Heart left ventricle (tissue), 16 donors: Measurements from ENCODE around the gene C2CD3. TPM values are rescaled to one million over a fixed set of nuclear protein-coding genes. Genes with fewer than 3 reads are reported as not detected.

ENCODE experiments used
- ATAC-seq, 4 donors: fragments of 200-7000 bp; cut with Tn5 transposase; one replicate each; pipeline ENCODE4 v1.9.1; 2020 to 2022; ENCODE audit warnings: moderate library complexity in 4 of 4, mild to moderate bottlenecking in 3 of 4, moderate number of reproducible peaks in 1 of 4
- DNase-seq, 5 donors: peaks; one replicate each; pipeline ENCODE4 v3.0.0-alpha.2; 2020
- H3K27ac ChIP-seq, 12 donors: fragments of 200-600 bp; sonication (generic) in 4 of 12; one replicate each; pipeline versions ENCODE4 v1.5.0 to v1.8.0; 2016 to 2022; ENCODE audit warnings: mild to moderate bottlenecking in 2 of 12
- H3K27me3 ChIP-seq, 9 donors: fragments of 200-600 bp; sonication (generic) in 2 of 9; one replicate each; pipeline versions ENCODE4 v1.5.1 to v1.8.0; 2016 to 2022; ENCODE audit warnings: mild to moderate bottlenecking in 3 of 9
- H3K36me3 ChIP-seq, 9 donors: fragments of 200-600 bp; sonication (generic) in 2 of 9; one replicate each; pipeline versions ENCODE4 v1.5.0 to v1.8.0; 2018 to 2022; ENCODE audit warnings: mild to moderate bottlenecking in 2 of 9
- H3K4me1 ChIP-seq, 12 donors: fragments of 200-600 bp; sonication (generic) in 4 of 12; one replicate each; pipeline versions ENCODE4 v1.5.0 to v1.8.0; 2016 to 2022; ENCODE audit warnings: mild to moderate bottlenecking in 3 of 12
- H3K4me3 ChIP-seq, 12 donors: fragments of 200-600 bp; sonication (generic) in 4 of 12; one replicate each; pipeline versions ENCODE4 v1.5.0 to v1.8.0; 2017 to 2022; ENCODE audit warnings: mild to moderate bottlenecking in 9 of 12, moderate library complexity in 4 of 12
- H3K9me3 ChIP-seq, 12 donors: fragments of 200-600 bp; sonication (generic) in 4 of 12; one replicate each; pipeline versions ENCODE4 v1.5.0 to v1.8.0; 2016 to 2022; ENCODE audit warnings: mild to moderate bottlenecking in 1 of 12
- CTCF ChIP-seq, 12 donors: fragments of 200-600 bp; sonication (generic) in 4 of 12; IDR thresholded peaks; one replicate each; pipeline versions ENCODE4 v1.5.0 to v1.8.0; 2018 to 2022; ENCODE audit warnings: antibody characterized with exemption in 12 of 12, mild to moderate bottlenecking in 5 of 12
- POLR2A ChIP-seq, 2 donors: fragments of 450-650 bp; IDR thresholded peaks; one replicate each; pipeline ENCODE4 v1.6.1; 2017; ENCODE audit warnings: antibody characterized with exemption in 2 of 2, mild to moderate bottlenecking in 2 of 2, moderate library complexity in 2 of 2
- WGBS, 4 donors: extraction: QIAGEN DNeasy Blood & Tissue Kit in 2 of 4; methylation state at CpG; one replicate each; pipeline versions ENCODE4 v1.1.5 to v1.1.7; 2013 to 2018; 5-methylcytosine and 5-hydroxymethylcytosine counted together
- intact Hi-C, 10 donors: fragments of 100-400 bp; cut with DNase I; formaldehyde crosslinking; loops; one replicate each; pipeline versions ENCODE4 v1.11.1 to v1.14.2; 2022
- polyA plus RNA-seq, 2 donors: library from polyadenylated mRNA; stranded (reverse); fragments of 200-250 nt; gene quantifications; one replicate each; pipeline ENCODE4 v1.2.3, GENCODE V29; 2013
- total RNA-seq, 9 donors: library from RNA; depleted of rRNA in 2 of 9; stranded (reverse); fragments of >200 nt in 2 of 9; fragmentation: NEBNext Ultra II Directional in 3 of 9; extraction: Animal tissue kit (Norgen Biotek cat#: 25700) in 3 of 9; gene quantifications; one replicate each; pipeline versions ENCODE4 v1.1.0 to v1.2.4, GENCODE V29; 2016 to 2023
- donor health status: ischemic (EF 13 %, LVEDD 7.1; RV severe dilation, severe dysfunction).
- donor health status: healthy with polysubstance abuse.
- donor health status: DM: no; HTN: yes; CAD: no.
- donor health status: DM: no; HTN: no; CAD: no.
- donor health status: ischemic (EF 25% LVEDD 6.9; RV normal size, moderate dysfunction).
- donor health status: ischemic (EF 25% LVEDD 5.7; RV mildly dilated, moderate dysfunction).
- donor health status: healthy.
- donor health status: DM: yes; HTN: yes; CAD: no.
- donor health status: ischemic (EF 35%, LVEDD 5.7; RV mildly dilated, moderate dysfunction).
- donor health status: nonischemic (EF 11% LVEDD 7.7; RV severe dilation, severe dysfunction).
- donor health status: DM: yes; HTN: yes; CAD: no.
- donor health status: PGD.
- donor health status: ischemic (EF 29% LVEDD 5.4; RV normal size, mild dysfunction).
- donor health status: nonischemic (EF 23%, LVEDD 6.1; RV moderate dilation, normal function).

C2CD3 gene
- total and polyA plus RNA-seq, 11 donors: 6.5 to 18.7 (median 12.5) TPM

DNA sequence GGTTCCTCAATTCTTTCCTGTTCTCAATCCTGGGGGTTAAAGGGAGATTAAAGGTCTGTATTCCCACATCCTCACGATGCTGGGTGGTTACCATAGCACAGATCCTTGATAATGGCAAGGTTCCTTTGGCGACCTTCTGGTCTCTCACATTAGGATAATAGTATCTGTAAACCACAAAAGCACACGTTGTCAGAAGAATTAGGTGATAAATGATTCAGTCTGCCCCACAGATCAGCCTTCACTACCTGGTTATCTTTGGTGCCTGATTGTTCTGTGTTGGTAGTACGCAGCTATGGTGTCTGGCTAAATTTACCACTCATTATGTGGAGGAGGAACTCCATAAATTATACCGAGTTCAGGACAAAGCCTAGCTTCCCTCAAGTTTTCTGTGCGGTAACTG lies 78.4 kb downstream of the C2CD3 start:
- no peaks in the 10 kb centered on the region for H3K27me3 ChIP-seq
- H3K36me3 ChIP-seq: peaks cover 0 to 100% (median 87%) of the 10 kb centered on the region in 9 donors
- H3K4me3 ChIP-seq: no peak overlapping the region
- H3K27ac ChIP-seq: no peak overlapping the region
- TF ChIP-seq CTCF (IDR thresholded peaks at IDR 0.05) (no peak), POLR2A (IDR thresholded peaks at IDR 0.05) (no peak)
- no peaks in the 10 kb centered on the region for H3K9me3 ChIP-seq
- intact Hi-C loops: loop anchor here in 1 of 10 donors (10.0 kb wide), 1 partner anchor 128 kb away; no protein-coding TSS in a partner anchor
- no peaks in the 10 kb centered on the region for H3K4me1 ChIP-seq
- ATAC-seq (no peak), DNase-seq (no peak)
- WGBS, 4 donors: 63 to 83% (median 73%) methylated on average over 6 of the region's 6 CpGs

GRCh38 chr11:74091549-74091948 lies 79.3 kb downstream of the C2CD3 start:
- Histone ChIP-seq H3K4me1 (no peaks in the 10 kb centered on the region), H3K27ac (no peak overlapping the region), H3K9me3 (no peaks in the 10 kb centered on the region), H3K27me3 (no peaks in the 10 kb centered on the region), H3K4me3 (no peak overlapping the region), H3K36me3 (peaks cover 0 to 100% (median 88%) of the 10 kb centered on the region in 9 donors)
- no peak for TF ChIP-seq POLR2A (IDR thresholded peaks at IDR 0.05)
- TF ChIP-seq CTCF (IDR thresholded peaks at IDR 0.05): no peak
- intact Hi-C loops: loop anchor here in 1 of 10 donors (10.0 kb wide), 1 partner anchor 127 kb away; no protein-coding TSS in a partner anchor
- 86 to 94% (median 92%) methylated on average over 1 of the region's 1 CpG for WGBS, 4 donors
- DNase-seq (no peak), ATAC-seq (no peak)

DNA sequence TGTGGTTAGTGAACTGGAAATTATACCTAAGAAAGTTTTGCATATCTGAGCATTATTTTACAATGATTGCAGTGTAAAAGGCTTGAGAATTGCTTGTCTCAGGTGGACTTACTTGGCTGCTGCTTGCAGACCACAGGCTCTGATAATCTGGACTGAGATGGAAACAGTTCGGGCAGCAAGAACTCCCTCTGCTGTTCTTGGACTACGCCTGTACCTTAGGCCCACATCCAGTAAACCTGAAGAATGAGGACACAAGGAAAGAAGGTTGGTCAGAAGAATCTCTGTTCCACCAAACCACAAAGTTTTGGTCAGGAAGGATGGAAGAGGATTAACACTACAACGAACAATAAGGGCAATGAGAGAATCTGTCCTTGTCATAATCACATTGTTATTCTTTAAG lies 80.1 kb downstream of the C2CD3 start:
- H3K36me3 ChIP-seq: peaks cover 0 to 100% (median 85%) of the 10 kb centered on the region in 9 donors
- TF ChIP-seq CTCF (IDR thresholded peaks at IDR 0.05) (peak in 1 of 12 donors; percentile 8), POLR2A (IDR thresholded peaks at IDR 0.05) (no peak)
- intact Hi-C loops: loop anchor here in 1 of 10 donors (10.0 kb wide), 1 partner anchor 126 kb away; no protein-coding TSS in a partner anchor
- H3K27me3 ChIP-seq: no peaks in the 10 kb centered on the region
- H3K27ac ChIP-seq: no peak overlapping the region
- H3K4me1 ChIP-seq: no peaks in the 10 kb centered on the region
- no peaks in the 10 kb centered on the region for H3K9me3 ChIP-seq
- ATAC-seq (no peak), DNase-seq (no peak)
- H3K4me3 ChIP-seq: no peak overlapping the region
- 86 to 94% (median 87%) methylated on average over 3 of the region's 3 CpGs for WGBS, 4 donors

GRCh38 chr11:74086242-74086884 lies 84.4 kb downstream of the C2CD3 start:
- Histone ChIP-seq H3K4me3 (no peak overlapping the region), H3K27me3 (no peaks in the 10 kb centered on the region), H3K4me1 (peaks cover 0 to 7% (median 0%) of the 10 kb centered on the region in 12 donors), H3K27ac (no peak overlapping the region), H3K9me3 (peaks cover 0 to 5% (median 0%) of the 10 kb centered on the region in 12 donors), H3K36me3 (peaks cover 0 to 94% (median 69%) of the 10 kb centered on the region in 9 donors)
- no peak for TF ChIP-seq CTCF (IDR thresholded peaks at IDR 0.05)
- no peak for TF ChIP-seq POLR2A (IDR thresholded peaks at IDR 0.05)
- WGBS, 4 donors: 74 to 82% (median 79%) methylated on average over 5 of the region's 5 CpGs
- DNase-seq (no peak), ATAC-seq (no peak)
- intact Hi-C loops: loop anchor here in 1 of 10 donors (10.0 kb wide), 1 partner anchor 122 kb away; no protein-coding TSS in a partner anchor
